Endothelial cell (in vitro differentiated cells): ENCODE measurements around the gene TM4SF20. TPM values are rescaled to one million over a fixed set of nuclear protein-coding genes. Genes with fewer than 3 reads are reported as not detected.
"Not testable (repeated sequence)": the region's sequence is repeated elsewhere in the genome, so short reads cannot be mapped to it uniquely, and the experiment has no call there.

Source experiments
- DNase-seq: peaks from one replicate; pipeline ENCODE4 v3.0.0; 2021; ENCODE audit warnings: low spot score
- H3K27ac Mint-ChIP-seq: one replicate; pipeline ENCODE4 v1.8.0; 2021; ENCODE audit warnings: mixed read lengths, inconsistent platforms; ENCODE audit not compliant: unreplicated experiment
- H3K27me3 Mint-ChIP-seq: one replicate; pipeline ENCODE4 v1.8.0; 2021; ENCODE audit warnings: mild to moderate bottlenecking, moderate library complexity, mixed read lengths, inconsistent platforms; ENCODE audit not compliant: unreplicated experiment
- H3K36me3 Mint-ChIP-seq: one replicate; pipeline ENCODE4 v1.8.0; 2021; ENCODE audit warnings: mild to moderate bottlenecking, low read depth, mixed read lengths, inconsistent platforms; ENCODE audit not compliant: unreplicated experiment
- H3K4me1 Mint-ChIP-seq: one replicate; pipeline ENCODE4 v1.8.0; 2021; ENCODE audit warnings: mild to moderate bottlenecking, mixed read lengths, inconsistent platforms; ENCODE audit not compliant: unreplicated experiment
- H3K4me3 Mint-ChIP-seq: one replicate; pipeline ENCODE4 v1.8.0; 2021; ENCODE audit warnings: mild to moderate bottlenecking, mixed read lengths, inconsistent platforms; ENCODE audit not compliant: unreplicated experiment
- H3K9me3 Mint-ChIP-seq: one replicate; pipeline ENCODE4 v1.8.0; 2021; ENCODE audit warnings: mixed read lengths, inconsistent platforms; ENCODE audit not compliant: unreplicated experiment
- CTCF ChIP-seq: fragments of 200-600 bp; sonication (generic); IDR thresholded peaks from one replicate; pipeline ENCODE4 v1.5.0; 2021; ENCODE audit warnings: antibody characterized with exemption; ENCODE audit not compliant: unreplicated experiment
- total RNA-seq: library from RNA; stranded (reverse); fragmentation: NEBNext Ultra II Directional; extraction: Animal tissue kit (Norgen Biotek cat#: 25700); gene quantifications from one replicate; pipeline ENCODE4 v1.2.1, GENCODE V29; 2021; ENCODE audit not compliant: unreplicated experiment

Gene TM4SF20
- total RNA-seq, 1 donor from 2014 or later = not detected

DNA sequence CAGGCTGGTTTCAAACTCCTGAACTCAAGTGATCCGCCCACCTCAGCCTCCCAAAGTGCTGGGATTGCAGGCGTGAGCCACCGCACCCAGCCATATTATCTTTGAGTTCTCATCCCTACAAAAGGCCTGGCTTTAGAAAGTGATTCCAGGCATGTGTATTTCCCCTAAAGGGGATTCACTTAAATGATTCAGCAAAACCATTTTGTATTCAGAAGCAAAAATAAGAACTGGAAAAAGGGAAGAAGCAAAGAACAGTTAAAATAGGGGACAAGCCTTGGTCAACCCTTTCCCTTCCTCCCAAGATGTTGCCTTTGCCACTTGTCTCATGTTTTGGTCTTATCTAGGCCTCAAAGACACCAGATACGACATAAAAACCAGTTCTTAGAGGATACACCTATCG lies 10.5 kb downstream of the TM4SF20 start:
- Mint-ChIP-seq H3K27me3 (no peaks in the 10 kb centered on the region), H3K4me3 (no peak overlapping the region), H3K27ac (no peak overlapping the region), H3K4me1 (no peaks in the 10 kb centered on the region), H3K36me3 (no peaks in the 10 kb centered on the region), H3K9me3 (no peaks in the 10 kb centered on the region)
- no peak for TF ChIP-seq CTCF
- no peak for DNase-seq

DNA sequence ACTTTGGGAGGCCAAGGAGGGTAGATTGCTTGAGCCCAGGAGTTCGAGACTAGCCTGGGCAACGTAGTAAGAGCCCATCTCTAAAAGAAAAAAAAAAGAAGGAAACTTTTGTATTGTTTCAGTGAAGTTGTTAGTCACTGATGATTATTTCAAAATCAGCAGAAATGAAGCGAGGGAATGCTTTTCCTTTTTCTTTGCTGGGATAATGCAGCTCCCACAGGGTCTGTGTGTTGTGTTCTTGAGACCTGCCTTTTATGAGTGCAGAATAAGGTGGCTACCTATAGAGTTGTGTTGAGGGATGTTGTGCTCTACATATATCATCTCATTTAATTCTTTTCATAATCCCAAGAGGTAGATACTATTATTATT lies 11.7 kb downstream of the TM4SF20 start:
- no peaks in the 10 kb centered on the region for H3K27me3 Mint-ChIP-seq
- no peaks in the 10 kb centered on the region for H3K4me1 Mint-ChIP-seq
- no peaks in the 10 kb centered on the region for H3K36me3 Mint-ChIP-seq
- no peak for TF ChIP-seq CTCF
- H3K9me3 Mint-ChIP-seq = no peaks in the 10 kb centered on the region
- DNase-seq = no peak
- H3K27ac Mint-ChIP-seq = no peak overlapping the region
- no peak overlapping the region for H3K4me3 Mint-ChIP-seq

- Mint-ChIP-seq H3K27me3 (no peaks in the 10 kb centered on the region), H3K4me3 (no peak overlapping the region), H3K9me3 (no peaks in the 10 kb centered on the region), H3K4me1 (no peaks in the 10 kb centered on the region), H3K27ac (no peak overlapping the region), H3K36me3 (no peaks in the 10 kb centered on the region)
- no peak for TF ChIP-seq CTCF
- no peak for DNase-seq
Measured at GRCh38 chr2:227366769-227367426, 12.2 kb downstream of the TM4SF20 start.

DNA sequence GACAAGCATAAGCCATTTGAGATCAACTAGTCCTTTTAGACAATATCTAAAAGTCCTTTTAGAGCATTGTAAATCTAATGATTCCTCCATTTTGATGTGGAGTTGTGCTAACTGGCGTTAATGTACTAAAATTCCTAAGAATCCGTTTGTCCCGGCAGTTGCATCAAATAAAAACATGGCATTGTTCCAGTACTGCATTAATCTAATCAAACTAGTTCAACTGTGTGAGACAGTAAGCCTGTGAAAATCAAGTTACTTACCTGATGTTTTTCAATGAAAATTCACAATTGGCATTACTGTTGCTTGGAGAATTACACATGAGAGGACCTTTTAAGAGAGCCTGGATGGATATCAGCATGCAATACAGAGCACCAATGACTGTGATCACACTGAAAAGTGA lies 13.3 kb downstream of the TM4SF20 start:
- H3K36me3 Mint-ChIP-seq = no peaks in the 10 kb centered on the region
- H3K27me3 Mint-ChIP-seq = no peaks in the 10 kb centered on the region
- no peaks in the 10 kb centered on the region for H3K4me1 Mint-ChIP-seq
- TF ChIP-seq CTCF = no peak
- DNase-seq = no peak
- no peaks in the 10 kb centered on the region for H3K9me3 Mint-ChIP-seq
- no peak overlapping the region for H3K4me3 Mint-ChIP-seq
- no peak overlapping the region for H3K27ac Mint-ChIP-seq

GRCh38 chr2:227364585-227365263 lies 14.4 kb downstream of the TM4SF20 start:
- DNase-seq, H3K9me3 Mint-ChIP-seq, H3K4me3 Mint-ChIP-seq, H3K36me3 Mint-ChIP-seq, H3K4me1 Mint-ChIP-seq, H3K27ac Mint-ChIP-seq, H3K27me3 Mint-ChIP-seq: not testable (repeated sequence)
